Testis (tissue), 2 donors: ENCODE data around the gene SND1.

Experiments
- CTCF ChIP-seq, 3 experiments: fragments of 450-650 bp in 2 of 3; fragments of 200-600 bp in 1 of 3; sonication (generic) in 1 of 3; IDR thresholded peaks; one replicate each; pipeline ENCODE4 v1.5.1; 2016 to 2019; ENCODE audit warnings: antibody characterized with exemption in 3 of 3, mild to moderate bottlenecking in 2 of 3, moderate library complexity in 1 of 3
- POLR2A ChIP-seq: fragments of 450-650 bp; IDR thresholded peaks from one replicate; pipeline ENCODE4 v1.6.1; 2017; ENCODE audit warnings: antibody characterized with exemption, mild to moderate bottlenecking, moderate library complexity

DNA sequence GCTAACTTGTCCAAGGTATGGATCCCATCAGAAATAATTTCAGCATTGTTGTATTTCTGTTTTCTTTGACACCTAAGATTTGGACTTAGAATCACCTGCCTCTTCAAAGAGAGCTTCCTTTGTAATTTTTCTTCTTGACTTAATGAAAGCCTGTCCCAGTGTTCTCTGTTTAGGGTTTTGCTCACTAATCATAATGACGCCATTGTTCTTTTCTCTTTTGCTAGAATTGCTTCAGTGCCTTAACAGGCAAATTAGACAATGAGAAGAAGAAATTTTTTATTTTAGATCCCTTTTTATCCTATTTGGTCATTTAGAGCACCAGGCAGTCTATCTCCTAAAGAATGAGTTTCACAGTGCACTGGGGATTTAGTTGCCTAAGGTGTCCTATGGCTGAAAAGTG, 128.5 kb downstream of the SND1 start:
- TF ChIP-seq CTCF (IDR thresholded peaks at IDR 0.05) (no peak), POLR2A (no peak)
